AG04450 (cell line): ENCODE results near the gene HSPB6. TPM values are rescaled to one million over a fixed set of nuclear protein-coding genes. Genes with fewer than 3 reads are reported as not detected.
"Not testable (repeated sequence)": the region's sequence is repeated elsewhere in the genome, so short reads cannot be mapped to it uniquely, and the experiment has no call there.

ENCODE experiments used
- CTCF ChIA-PET: fragments of 300-600, 350-600 bp; formaldehyde crosslinking; extraction: SDS; loops from one replicate; lab custom pipeline; 2022; ENCODE audit warnings: antibody characterized with exemption, inconsistent platforms; lab: Charles Lee
- POLR2A ChIA-PET: fragments of 350-600 bp; formaldehyde crosslinking; extraction: SDS; loops from one replicate; lab custom pipeline; 2021; ENCODE audit warnings: antibody characterized with exemption, inconsistent platforms; lab: Yijun Ruan, JAX
- DNase-seq: peaks from one replicate; pipeline ENCODE4 v3.0.0-alpha.2; 2011; ENCODE audit warnings: low read depth, low spot score
- H3K27ac ChIP-seq: one replicate; pipeline ENCODE4 v1.5.1; 2012; ENCODE audit warnings: low read depth, low read length, control low read depth
- H3K27me3 ChIP-seq: one replicate; pipeline ENCODE4 v1.6.0; 2012; ENCODE audit warnings: low read length; ENCODE audit not compliant: control insufficient read depth, insufficient read depth
- H3K4me3 ChIP-seq: 2 replicates; pipeline ENCODE4 v1.5.1; 2011; ENCODE audit warnings: mild to moderate bottlenecking, low read depth, low read length, control low read depth
- H3K9me3 ChIP-seq: 2 replicates; pipeline ENCODE4 v1.5.1; 2012; ENCODE audit warnings: low read length; ENCODE audit not compliant: control insufficient read depth, insufficient read depth
- polyA plus RNA-seq: library from polyadenylated mRNA; depleted of rRNA; stranded (reverse); fragments of >200 nt; gene quantifications from 2 replicates; pipeline ENCODE4 v1.2.3, GENCODE V29; 2011
- TF ChIP-seq, protein P1 (sequence below): IDR thresholded peaks from 2 replicates; pipeline ENCODE4 v1.5.1; 2011; ENCODE audit warnings: low read depth, low read length, control low read depth, inconsistent platforms

Gene HSPB6
- polyA plus RNA-seq, 1 experiment = 31.7 TPM

DNA sequence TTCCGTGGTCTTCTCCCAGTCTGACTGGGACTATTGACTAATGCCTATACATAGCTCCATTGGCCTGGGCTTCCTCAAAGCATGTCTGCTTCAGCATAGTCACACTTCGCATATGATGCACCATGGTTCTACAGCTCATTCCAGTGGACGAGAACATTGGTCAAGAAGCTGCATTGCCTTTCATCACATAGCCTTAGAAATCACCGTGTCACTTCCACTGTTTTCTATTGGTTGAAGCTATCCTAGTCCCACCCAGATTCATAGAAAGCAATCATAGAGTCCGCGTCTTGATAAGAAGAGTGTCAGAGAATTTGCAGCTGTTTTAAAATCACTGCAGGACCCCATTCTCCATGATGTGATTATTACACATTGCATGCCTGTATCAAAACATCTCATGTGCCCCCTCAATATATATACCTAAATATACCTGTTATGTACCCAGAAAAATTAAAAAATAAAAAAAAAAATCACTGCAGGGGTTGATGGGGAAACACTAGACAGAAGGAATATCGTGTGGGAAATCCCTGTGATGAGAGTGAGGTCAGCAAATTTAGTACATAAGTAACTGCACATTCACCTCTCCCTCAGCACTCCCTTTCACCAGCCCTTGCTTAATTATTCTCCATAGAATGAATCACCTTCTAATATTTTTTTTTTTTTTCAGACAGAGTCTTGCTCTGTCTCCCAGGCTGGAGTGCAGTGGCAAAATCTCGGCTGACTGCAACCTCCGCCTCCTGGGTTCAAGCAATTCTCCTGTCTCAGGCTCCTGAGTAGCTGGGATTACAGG is 16.4 kb upstream of the HSPB6 start:
- CTCF ChIA-PET = no interaction called here
- TF ChIP-seq, protein P1, sequence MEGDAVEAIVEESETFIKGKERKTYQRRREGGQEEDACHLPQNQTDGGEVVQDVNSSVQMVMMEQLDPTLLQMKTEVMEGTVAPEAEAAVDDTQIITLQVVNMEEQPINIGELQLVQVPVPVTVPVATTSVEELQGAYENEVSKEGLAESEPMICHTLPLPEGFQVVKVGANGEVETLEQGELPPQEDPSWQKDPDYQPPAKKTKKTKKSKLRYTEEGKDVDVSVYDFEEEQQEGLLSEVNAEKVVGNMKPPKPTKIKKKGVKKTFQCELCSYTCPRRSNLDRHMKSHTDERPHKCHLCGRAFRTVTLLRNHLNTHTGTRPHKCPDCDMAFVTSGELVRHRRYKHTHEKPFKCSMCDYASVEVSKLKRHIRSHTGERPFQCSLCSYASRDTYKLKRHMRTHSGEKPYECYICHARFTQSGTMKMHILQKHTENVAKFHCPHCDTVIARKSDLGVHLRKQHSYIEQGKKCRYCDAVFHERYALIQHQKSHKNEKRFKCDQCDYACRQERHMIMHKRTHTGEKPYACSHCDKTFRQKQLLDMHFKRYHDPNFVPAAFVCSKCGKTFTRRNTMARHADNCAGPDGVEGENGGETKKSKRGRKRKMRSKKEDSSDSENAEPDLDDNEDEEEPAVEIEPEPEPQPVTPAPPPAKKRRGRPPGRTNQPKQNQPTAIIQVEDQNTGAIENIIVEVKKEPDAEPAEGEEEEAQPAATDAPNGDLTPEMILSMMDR = no peak
- no peak overlapping the region for H3K4me3 ChIP-seq

DNA sequence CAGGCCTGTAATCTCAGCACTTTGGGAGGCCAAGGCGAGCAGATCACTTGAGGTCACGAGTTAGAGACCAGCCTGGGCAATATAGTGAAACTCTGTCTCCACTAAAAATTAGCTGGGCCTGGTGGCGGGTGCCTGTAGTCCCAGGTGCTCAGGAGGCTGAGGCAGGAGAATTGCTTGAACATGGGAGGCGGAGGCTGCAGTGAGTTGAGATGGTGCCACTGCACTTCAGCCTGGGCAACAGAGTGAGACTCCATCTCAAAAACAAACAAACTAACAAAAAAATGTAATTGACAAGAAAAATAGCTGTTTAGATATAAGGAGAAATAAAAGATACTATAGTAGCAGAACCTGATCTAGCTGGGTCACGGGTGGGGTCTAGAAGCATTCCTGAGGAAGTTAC is 15.5 kb upstream of the HSPB6 start:
- CTCF ChIA-PET, DNase-seq, H3K9me3 ChIP-seq, H3K27ac ChIP-seq, H3K27me3 ChIP-seq, H3K4me3 ChIP-seq: not testable (repeated sequence)
- POLR2A ChIA-PET = interaction anchor here (0.6 to 1.0 kb wide), 2 partner anchors 32 to 65 kb away, joined by 3 read pairs; no protein-coding TSS in a partner anchor

More for the DNA sequence above, 16.4 kb upstream of the HSPB6 start:
- POLR2A ChIA-PET = interaction anchor here (1.0 kb wide), 1 partner anchor 33 kb away, joined by 3 read pairs; no protein-coding TSS in a partner anchor
- no peak for DNase-seq
- Histone ChIP-seq H3K9me3 (no peaks in the 10 kb centered on the region), H3K27me3 (no peaks in the 10 kb centered on the region), H3K27ac (no peak overlapping the region)

DNA sequence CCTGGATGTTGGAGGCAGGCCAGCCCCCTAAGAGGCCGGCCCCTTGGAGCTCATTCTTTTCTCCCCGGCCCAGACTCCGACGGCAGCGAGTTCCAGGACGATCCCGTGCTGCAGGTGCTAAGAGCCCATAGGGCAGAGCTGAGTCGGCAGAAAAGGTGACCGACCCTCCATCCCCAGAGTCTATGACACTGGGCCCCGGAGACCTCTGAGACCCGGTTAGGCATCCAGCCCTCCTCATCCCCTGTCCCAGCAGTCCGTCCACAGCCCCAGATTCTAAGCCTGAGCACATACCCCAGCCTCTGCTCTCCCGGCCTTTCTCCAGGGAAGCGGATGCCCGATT is 11.2 kb upstream of the HSPB6 start:
- no peaks in the 10 kb centered on the region for H3K9me3 ChIP-seq
- ChIA-PET CTCF (no interaction called here), POLR2A (no interaction called here)
- H3K27me3 ChIP-seq = no peaks in the 10 kb centered on the region
- no peak overlapping the region for H3K27ac ChIP-seq
- TF ChIP-seq, protein P1 = no peak
- no peak for DNase-seq
- no peak overlapping the region for H3K4me3 ChIP-seq

DNA sequence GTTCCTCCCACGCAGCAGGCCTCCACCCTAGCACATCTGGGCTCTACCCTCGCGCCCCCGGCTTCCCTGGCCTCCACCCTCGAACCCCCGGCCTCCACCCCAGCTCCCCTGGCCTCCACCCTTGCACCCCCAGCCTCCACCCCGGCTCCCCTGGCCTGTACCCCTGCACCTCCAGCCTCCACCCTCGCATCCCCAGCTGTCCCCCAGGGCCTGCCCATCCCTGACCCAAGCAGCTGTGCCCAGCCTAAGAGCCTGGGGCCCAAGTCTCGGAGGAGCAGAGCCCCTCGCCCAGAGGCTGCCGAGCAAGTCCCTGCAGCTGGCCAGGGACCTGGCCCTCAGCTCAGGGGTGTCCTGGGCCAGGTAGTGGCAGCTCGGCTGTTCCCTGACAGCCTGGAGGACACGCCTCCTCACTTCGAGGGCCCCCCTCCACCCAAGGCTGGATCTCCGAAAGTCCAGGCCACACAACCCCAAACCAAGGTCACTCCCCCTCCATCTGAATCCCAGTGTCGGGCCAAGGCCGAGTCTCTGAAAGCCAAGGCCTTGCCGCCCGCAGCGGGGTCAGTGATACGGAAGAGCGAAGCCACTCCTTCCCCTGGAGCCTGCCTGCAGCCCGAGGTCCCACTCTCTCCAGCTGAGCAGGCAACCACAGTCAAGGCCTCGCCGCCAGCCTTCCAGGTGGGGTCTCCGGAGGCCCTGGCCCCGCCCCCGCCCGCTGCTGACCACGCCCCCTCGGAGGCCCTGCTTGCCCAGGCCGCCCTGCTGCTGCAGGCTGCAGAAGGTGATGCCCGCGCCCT is 10.7 kb upstream of the HSPB6 start:
- ChIA-PET CTCF (no interaction called here), POLR2A (interaction anchor here (0.6 kb wide), 1 partner anchor 227 kb away, joined by 4 read pairs; no protein-coding TSS in a partner anchor)
- Histone ChIP-seq H3K4me3 (no peak overlapping the region), H3K9me3 (no peaks in the 10 kb centered on the region), H3K27ac (no peak overlapping the region), H3K27me3 (no peaks in the 10 kb centered on the region)
- TF ChIP-seq, protein P1 = no peak
- no peak for DNase-seq

DNA sequence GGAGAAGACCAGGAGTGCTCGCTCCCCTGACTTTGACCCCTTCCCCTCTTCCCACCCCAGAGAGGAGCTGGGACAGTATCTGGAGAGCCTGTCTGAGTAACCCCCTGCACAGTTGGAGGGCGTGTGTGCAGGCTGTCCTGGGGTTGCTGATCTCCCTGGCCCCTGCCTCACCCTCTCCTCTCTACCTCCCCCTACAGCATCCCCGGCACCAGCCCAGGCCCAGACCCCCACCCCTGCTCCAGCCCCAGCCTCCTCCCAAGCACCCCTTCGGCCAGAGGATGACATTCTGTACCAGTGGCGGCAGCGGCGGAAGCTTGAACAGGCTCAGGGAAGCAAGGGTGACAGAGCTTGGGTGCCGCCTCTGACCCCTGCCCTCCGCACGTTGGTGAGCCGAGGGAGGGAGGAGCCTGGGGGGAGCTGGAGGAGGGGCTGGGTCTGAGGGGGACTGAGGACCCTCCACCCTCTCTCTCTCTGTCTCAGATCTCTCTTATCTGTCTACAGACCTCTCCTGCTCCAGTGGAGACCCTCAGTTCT is 9.8 kb upstream of the HSPB6 start:
- H3K9me3 ChIP-seq = no peaks in the 10 kb centered on the region
- no peak for DNase-seq
- CTCF ChIA-PET = no interaction called here
- no peak overlapping the region for H3K4me3 ChIP-seq
- no peak overlapping the region for H3K27ac ChIP-seq
- H3K27me3 ChIP-seq = no peaks in the 10 kb centered on the region
- POLR2A ChIA-PET = no interaction called here
- TF ChIP-seq, protein P1 = no peak
